C4-2B (cell line): ENCODE data around the gene POLR3A.

Experiments
- H3K27ac ChIP-seq: fragments of 450-650 bp; 2 replicates; pipeline ENCODE4 v1.5.1; 2017
- CTCF ChIP-seq: fragments of 450-650 bp; conservative IDR thresholded peaks from 2 replicates; pipeline ENCODE4 v1.5.1; 2017; ENCODE audit warnings: mild to moderate bottlenecking
- ZFX ChIP-seq: fragments of 450-650 bp; IDR thresholded peaks from 2 replicates; pipeline ENCODE4 v1.6.1; 2017

Gene POLR3A

GRCh38 chr10:77919713-77920108 lies 109.6 kb downstream of the POLR3A start:
- no peak overlapping the region for H3K27ac ChIP-seq
- TF ChIP-seq ZFX (no peak), CTCF (no peak)
